Suppressor macrophage (primary cell): ENCODE measurements around the gene BACE2.

Source experiments
- DNase-seq, 4 experiments: peaks; one replicate each; pipeline ENCODE4 v3.0.0-alpha.2; 2020 to 2022

The BACE2 gene

DNA sequence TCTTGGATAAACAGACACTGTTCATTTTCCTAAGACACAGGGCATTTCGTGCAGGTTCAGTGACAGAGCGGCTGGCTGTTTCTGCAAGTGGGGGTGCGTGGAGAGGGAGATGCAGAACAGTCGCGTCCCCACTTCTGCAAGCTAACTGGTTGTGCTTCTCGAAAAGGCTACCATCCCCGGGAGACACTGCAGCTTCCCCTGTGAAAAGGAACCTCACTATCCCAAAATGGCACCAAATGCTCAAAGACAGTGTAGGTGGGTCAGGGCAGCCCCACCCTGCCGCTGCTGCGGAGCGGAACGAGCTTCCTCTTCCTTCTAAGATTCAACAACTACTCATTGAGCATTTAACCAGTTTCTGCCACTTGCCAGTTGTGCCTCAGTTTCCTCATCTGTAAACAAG, 19.2 kb upstream of the BACE2 start:
- no peak for DNase-seq

DNA sequence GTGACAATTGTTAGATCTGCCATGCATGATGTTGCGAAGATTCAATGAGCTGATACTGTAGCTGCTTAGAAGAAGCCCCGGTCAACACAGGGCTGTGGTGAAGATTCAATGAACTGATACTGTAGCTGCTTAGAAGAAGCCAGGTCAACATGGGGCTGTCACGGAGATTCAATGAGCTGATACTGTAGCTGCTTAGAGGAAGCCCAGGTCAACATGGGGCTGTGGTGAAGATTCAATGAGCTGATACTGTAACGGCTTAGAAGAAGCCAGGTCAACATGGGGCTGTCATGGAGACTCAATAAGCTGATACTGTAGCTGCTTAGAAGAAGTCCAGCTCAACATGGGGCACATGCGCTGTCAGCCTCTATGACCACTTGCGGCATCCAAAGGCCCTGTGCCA, 18.8 kb upstream of the BACE2 start:
- DNase-seq: no peak

DNA sequence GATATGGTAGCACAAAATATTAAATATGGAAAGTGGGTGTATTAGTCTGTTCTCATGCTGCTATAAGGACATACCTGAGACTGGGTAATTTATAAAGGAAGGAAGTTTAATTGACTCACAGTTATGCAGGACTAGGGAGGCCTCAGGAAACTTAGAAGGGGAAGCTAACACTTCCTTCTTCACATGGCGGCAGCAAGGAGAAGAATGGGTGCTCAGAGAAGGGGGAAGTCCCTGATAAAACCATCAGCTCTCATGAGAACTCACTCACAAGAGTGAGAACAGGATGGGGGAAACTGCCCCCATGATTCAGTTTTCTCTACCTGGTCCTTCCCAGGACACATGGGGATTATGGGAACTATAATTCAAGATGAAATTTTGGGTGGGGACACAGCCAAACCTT, 15.8 kb upstream of the BACE2 start:
- peak; percentile 8 to 35 (median 25) for DNase-seq

DNA sequence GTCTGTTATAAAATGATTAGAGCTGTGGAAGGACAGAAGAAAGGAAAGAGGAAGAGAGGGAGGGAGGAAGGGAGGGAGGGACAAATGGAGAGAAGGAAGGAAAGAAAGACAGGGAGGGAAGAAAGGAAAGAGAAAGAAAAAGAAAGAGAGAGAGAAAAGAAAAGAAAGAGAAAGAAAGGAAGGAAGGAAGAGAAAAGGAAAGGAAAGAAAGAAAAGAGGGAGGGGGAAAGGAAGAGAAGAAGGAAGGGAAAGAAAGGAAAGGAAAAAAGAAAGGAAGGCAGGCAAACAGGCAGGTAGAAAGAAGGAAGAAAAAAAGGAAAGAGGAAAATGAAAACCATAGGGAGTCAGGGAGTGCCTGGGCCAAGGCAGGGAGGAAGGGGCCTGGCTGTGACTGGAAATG, 14.5 kb upstream of the BACE2 start:
- no peak for DNase-seq

DNA sequence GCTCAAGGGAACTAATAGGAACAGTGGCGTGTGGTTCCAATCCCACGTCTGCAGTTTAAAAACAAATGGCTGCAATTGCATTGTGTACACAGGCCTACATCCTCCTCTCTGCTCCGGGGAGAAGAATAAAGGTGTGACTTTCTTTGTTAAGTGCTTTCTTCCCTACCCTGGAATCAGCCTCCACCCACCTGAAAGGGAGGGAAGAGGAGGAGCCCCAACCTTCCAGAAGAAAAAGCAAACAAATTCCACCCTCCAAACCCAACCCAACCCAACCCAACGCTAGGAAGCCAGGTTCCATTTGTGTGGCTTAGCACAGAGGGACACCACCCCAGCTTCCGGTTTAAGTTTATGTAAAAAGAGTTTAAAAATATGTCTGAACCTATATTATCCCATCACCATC, 11.8 kb upstream of the BACE2 start:
- no peak for DNase-seq

DNA sequence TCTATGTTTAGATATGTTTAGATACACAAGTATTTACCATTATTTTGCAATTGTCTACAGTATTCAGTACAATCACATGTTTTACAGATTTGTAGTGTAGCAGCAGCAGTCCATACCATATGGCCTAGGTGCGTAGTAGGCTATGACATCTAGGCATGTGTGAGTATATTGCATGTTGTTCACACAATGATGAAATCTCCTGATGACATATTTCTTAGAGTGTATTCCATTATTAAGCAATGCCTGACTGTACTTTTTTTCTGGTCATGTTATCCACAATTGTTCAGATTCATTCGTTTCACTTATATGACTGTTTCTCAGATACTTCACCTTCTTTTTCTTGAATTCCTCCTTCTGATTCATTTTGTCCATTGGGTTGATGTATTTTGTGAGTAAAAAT, 9.9 kb upstream of the BACE2 start:
- no peak for DNase-seq

DNA sequence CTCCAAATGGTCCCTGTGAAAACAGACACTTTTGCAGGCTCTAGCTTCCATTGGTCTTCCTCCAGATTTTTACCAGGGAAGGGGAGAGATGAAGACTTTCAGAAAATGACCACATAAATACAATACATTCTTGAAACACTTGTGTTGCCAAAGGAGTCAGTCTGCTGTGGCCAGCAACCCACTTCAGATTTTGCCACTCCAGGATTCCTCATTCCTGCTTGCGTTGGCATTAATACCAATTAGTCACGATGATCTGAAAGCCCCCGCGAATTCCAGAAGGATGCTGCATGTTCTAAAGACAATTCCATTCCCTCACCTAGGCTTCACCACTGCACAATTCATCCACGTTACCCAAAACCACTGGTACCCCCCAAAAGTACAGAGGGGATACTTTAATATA, 7.9 kb upstream of the BACE2 start:
- no peak for DNase-seq

DNA sequence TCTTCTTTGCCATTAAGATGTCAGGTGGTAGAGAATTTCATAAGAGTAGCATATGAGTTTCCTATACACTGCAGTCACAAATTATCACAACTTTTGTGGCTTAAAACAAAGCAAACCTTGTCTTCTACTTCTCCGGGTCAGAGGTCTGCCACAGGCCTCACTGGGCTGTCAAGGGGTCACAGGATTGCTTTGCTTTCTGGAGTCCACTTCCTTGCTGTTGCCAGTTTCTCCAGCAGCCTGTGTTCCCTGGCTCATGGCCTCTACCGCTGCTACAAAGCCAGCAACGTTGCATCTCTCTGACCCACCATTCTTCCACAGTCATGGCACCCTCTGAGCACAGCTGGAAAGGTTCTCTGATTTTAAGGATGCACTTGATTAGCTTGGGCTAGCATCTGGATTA, 6.5 kb upstream of the BACE2 start:
- DNase-seq: no peak

DNA sequence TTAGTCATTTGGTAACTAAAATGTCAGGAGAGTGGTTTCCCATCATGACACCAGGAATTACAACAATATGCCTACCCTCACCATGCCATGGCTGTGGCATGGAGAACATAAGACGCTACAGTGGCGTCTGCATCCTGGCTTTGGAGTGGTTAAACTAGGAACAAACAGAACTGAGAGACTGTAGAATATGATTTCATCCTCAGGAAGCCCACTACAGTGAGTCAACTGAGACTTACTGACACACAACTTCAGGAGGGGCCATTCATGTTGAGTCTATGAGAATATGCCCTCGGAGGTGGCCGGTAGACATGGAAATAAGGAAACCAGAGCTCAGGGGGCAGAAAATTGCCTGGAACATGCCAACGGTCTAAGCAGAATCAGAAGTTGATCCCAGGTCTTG, 5.9 kb upstream of the BACE2 start:
- DNase-seq: no peak

DNA sequence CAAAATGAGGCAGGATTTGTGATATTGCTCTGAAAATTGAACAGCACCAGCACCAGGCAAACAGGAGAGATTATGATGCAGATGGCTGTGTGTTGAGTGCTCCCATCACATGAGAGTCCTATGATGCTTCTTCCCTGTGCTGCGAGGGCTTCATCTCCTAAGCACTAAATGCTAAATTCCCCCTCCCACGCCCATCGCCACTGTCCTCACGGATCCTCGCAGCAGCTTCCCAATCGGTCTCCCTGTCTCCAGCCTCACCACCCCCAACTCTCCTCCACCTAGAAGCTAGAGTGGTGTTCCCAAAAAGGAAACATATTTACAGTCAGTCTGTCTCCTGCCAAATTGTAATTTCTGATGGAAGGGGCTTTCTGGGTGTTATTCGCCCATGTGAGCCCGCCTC, 4.9 kb upstream of the BACE2 start:
- no peak for DNase-seq

DNA sequence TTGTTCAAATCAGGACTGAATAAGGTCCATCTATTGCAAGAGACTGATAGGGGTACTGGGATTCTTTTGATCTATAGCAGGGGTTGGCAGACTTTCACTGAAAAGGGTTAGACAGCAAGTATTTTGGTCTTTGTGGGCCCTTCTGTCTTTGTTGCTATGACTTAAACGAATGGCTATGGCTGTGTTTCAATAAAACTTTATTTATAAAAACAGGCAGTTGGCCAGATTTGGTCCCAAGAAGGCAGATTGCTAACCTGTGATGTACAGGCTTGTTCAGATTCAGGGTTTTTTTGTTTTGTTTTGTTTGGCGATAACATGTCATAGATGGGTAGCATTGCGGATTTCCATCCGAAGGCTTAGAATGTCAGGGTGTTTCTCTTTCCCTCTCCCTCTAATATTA, 3.9 kb upstream of the BACE2 start:
- no peak for DNase-seq

DNA sequence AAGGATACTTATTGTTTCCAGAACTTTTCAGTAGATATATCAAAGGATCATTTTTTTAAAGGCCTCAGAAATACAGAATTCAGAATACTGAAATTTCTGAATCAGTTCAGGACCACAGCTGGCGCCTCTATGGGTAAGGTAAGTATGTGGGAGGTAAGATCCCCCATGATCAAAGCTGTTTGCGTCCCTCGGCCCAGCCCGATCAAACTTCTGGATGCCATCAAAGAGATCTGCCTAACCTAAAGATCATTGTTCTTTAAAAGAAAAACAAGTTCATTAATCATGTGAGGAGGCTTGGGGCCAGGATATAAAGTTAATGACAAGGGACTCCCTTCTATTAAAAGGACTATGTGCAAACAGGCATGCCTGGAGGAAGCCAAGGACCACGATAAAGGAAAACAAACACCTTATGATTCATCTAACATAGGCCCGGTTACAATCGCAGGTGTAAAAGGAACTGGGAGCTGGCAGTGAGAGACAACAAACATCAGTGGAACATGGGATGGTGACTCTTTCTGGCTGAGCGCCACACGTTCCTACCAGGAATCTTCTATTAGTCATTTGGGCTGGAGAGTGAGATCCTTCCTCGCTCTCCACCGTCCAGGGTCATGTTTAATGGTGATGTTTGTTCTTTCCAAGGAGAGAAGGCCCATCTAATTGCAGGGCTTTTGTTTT, 2.8 kb upstream of the BACE2 start:
- no peak for DNase-seq

DNA sequence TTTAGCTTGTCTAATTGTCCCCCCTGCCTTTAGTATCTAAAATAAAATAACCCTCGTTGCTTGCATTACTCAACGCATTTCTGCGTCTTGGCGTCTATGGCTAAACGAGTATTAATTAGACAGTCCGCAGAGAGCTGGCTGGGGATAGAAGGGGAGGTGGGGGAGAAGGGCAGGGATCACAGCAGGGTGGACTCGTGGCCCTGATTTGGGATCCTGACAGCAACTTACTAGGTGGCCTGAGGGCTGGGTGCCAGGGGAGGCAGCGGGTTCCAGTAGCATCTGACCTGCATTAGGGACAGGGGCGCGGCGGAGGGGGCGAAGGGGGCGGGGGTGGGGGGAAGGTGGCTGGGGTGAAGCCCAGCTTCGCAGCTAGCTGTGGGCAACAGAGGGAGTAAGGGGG, 1.1 kb upstream of the BACE2 start:
- no peak for DNase-seq

DNA sequence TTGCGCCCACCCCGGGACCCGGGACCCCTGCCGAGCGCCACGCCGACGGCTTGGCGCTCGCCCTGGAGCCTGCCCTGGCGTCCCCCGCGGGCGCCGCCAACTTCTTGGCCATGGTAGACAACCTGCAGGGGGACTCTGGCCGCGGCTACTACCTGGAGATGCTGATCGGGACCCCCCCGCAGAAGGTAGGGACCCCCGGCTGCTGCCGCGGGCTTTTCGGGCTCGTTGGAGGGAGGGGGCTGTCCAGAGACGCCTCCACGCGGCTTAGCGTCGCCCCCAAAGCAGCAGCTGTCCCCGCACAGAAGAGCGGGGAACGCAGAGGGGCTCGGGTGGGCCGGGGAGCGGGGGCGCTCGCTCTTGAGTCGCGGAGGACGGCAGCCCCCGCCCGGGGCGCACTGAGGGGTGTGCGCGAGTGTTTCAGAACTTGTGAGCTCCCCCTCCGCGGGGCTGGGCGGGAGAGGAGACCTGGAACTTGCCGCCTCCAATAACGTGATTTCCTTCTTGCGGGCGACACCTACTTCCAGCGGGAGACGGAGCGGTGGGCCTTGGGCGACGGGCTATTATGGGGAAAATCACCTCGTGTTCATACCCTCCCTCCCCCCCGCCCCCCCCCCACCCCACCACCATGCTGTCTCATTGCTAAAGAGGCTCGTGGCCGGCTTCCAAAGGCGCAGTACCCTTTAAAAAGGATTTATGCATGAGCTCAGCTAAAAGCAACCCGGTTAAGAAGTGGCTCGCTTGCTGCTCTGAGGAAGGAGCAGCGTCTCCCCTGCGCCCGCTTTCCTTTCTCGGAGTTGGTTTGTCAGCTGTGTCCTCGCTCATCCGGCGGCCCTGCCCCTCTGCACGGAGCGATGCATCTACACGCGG, 664 bp downstream of the BACE2 start:
- peak; percentile 5 to 31 (median 16) for DNase-seq

DNA sequence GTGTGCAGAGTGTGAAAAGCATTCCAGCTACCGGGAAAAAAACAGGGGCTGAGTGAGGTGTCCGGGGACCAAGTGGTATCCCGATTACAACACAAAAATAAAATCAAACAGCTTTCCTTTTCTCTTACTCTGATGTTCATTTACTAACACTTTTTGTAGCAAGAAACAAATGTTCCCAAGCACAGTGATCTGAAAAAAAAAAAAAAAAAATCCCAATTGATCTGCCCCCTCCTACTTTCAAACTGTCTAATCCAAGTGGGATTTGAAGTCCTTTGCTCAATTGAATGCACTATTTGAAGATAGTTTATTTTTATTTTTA, 1.3 kb downstream of the BACE2 start:
- no peak for DNase-seq

DNA sequence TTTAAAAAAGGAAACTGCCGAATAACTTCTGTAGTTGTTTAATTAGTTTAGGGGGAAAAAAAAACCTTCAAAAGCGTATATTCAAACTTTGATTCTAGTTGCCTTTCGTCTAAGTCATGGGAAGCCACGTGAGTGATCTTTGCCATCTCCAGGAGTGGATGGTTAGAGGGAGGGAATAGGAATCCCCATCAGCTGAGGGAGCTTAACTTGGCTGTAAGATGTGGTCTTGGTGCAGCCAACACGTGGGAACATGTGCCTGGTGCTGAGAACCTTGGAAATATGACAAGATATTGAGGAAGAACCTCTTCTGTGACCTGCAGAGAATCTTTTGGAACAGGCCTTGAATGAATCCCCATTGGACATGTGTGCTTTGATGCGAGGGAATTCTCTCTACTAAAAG, 1.7 kb downstream of the BACE2 start:
- DNase-seq: no peak

DNA sequence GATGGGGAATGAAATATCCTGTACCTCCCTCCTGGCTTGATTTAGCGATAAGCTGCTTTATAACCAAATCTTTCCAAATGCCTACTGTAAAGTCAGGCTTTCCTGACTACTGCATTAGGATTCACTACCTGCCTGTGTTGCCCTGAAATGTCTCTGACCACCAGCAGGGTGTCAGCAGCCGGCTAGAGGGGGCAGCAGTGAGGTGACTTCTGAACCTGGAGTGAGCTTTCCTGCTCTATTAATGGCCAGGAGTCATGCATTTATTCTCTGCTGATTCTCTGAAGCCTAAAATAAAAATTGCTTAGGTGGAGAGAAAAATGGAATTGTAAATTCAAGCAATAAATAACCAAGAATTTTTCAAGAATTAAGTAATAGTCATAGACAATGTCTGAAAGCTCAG, 2.5 kb downstream of the BACE2 start:
- DNase-seq: peak in 3 of 4 experiments; percentile 11 to 27 (median 17)

DNA sequence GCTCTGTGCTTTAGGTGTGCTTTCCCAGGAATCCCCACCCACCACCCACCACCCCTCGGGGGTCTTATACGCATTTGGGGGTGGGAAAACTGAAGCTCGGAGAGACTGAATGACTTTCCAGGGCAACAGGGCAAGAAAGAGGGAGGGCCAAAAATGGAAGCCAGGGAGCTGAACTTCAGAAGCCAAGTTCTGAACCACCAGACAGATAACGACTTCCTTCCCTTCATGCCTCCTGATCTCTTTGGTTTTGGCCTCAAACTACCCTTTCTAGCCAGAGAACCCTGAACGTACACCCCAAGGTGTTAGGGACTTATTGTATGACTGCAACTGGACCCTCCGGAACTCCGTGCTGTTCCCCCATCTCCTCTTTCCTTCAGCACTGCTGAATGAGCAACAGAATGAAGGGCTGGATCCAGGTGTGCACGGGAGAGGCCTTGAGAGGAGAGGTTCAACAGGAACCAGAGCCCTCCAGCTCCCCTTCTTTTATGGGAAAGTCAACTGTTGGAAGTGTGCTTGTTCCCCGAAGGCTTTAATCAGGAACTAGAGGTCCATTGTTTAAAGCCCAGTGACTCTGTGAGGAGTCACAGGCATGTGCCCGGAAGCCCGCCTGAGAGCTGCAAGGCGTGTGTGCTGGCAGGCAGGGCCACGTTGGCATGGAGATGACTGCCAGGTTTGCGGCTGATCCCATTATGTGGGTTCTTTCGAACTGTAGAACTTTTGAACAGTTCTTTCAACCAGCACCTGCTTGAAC, 3.1 kb downstream of the BACE2 start:
- no peak for DNase-seq

DNA sequence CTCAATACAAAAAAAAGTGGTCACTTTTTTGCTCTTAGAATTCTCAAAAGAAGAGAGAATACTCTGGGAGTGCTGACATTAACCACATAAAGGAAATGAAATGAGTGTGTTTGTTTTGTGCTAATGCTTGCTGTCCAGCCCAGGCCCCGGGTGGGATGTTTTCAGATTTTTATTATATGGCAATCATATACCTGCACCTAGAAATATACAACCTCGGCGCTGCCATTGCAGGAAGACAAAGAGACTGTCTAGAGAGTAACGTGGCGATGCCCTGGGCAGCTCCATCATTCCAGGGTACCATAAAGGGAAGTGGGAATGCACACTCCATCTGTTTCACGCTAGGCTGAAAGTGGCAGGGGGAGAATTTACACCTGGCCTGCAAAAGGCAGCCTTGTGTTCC, 7.1 kb downstream of the BACE2 start:
- DNase-seq: no peak

DNA sequence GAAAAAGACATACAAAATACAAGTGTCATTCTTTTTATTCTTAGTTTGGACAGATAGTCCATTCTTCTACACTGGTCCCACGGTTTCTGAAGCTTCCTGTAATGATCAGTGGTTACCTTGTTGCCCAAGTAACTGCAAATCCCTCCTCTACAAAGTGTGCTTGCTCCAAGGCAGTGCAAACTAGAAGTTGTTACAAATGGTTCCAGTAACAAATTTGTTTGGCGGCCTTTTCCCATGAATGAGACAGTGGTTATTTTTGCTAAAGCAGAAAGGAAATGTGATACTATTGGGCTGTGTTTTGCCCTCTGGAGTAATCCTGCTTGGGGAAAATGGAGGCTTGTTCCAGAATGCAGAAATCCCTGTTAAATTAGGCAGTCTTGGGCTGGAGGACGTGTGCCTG, 8.9 kb downstream of the BACE2 start:
- no peak for DNase-seq

DNA sequence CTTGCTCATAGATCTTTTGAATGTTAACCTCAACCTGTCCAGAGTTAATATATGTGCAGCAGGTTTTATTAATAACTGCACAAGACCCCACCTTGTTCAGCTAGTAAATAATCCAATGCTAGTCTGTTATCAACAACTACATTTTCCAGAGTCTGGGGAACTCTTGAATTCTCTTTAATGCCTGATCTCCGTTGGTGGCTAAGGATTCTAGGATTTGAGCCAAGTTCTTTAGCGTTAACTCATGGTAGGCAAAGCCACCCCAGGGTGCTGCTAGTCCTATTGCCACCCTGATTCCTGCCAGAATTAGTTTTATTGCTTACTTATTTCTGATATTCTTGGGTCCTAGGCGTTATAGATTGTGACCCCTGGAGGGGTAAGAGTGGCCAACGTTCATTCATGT, 12.8 kb downstream of the BACE2 start:
- DNase-seq: no peak

DNA sequence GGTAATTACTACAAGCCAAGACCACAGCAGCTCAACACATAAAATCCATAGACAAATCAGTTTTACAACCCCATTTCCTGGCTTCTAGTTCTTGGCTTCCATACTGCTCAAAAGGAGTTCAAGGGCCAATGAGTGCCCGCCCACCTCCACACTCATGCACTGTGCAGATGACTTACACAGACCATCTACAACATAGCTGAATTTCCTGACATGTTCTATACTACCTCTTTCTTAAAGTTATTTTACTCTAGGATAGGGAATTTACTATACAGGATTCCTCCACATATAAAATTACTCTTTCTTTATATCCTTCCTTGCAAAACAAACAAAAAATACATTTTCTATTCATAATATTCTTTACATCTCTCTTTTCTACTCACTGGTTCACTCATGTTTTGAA, 14.6 kb downstream of the BACE2 start:
- DNase-seq: no peak

DNA sequence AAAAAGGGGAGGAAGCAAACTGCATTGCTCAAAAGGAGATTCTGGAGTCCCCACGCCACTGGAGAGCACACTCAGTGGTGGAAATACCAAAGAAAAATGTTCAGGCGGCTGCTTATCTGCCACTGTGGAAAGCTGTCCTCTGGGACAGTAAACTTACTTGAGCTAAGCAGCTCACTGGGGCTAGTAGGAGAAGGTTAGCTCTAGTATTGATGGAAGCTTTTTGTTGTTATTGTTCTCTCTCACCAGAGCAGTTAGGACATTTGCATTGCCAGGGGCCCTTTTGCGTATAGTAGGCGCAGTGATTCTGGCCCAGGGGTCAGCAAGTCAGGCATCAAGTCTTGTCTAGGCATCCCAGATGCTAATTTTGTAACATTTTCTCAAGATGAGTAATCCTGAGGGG, 15.6 kb downstream of the BACE2 start:
- DNase-seq: no peak

DNA sequence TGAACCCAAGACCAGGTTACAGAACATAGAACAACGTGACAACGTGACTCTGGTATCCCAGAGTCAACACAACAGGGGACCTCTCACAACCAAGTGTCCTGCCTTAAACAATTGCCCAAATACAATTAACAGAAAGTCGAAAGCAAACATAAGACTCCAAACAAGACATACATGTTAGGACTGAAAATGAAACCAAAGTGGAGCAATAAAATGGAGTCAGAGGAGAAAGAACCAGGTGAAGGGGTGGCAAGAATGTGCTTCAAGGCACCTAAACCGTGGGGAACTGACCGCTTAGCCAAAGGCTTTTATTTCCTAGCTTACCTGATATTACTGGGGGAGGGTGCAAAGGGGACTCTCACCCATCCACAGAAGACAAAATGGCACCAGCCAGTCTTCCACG, 17.8 kb downstream of the BACE2 start:
- DNase-seq: no peak
